NB4 (cell line): ENCODE results near the gene PEMT.

Source experiments
- POLR2A ChIP-seq: IDR thresholded peaks from 2 replicates; pipeline ENCODE4 v1.6.1; 2011; ENCODE audit warnings: mild to moderate bottlenecking; ENCODE audit not compliant: insufficient read length; ENCODE audit errors: extremely low read depth
- TF ChIP-seq, protein P1 (sequence below): IDR thresholded peaks from one replicate; pipeline ENCODE4 v1.5.1; 2012; ENCODE audit warnings: low read depth, low read length
- TF ChIP-seq, protein P2 (sequence below): IDR thresholded peaks from 2 replicates; pipeline ENCODE4 v1.6.1; 2011; ENCODE audit warnings: low read depth, low read length

DNA sequence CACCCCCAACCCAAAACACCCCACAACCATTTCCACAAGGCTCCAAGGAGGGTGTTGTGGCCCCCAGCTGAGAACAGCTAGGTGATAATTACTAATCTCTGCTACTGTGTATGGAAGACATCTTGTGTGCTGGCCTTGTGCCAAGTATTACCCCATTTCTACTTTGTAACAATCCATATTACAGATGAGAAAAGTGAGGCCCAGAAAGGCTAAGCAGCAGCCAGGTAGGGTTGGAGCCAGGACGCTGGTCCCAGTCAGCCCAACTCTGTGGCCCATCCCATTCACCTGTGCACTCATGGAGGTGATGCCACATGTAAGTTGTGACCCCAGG lies 12.4 kb upstream of the PEMT start:
- TF ChIP-seq, protein P1, sequence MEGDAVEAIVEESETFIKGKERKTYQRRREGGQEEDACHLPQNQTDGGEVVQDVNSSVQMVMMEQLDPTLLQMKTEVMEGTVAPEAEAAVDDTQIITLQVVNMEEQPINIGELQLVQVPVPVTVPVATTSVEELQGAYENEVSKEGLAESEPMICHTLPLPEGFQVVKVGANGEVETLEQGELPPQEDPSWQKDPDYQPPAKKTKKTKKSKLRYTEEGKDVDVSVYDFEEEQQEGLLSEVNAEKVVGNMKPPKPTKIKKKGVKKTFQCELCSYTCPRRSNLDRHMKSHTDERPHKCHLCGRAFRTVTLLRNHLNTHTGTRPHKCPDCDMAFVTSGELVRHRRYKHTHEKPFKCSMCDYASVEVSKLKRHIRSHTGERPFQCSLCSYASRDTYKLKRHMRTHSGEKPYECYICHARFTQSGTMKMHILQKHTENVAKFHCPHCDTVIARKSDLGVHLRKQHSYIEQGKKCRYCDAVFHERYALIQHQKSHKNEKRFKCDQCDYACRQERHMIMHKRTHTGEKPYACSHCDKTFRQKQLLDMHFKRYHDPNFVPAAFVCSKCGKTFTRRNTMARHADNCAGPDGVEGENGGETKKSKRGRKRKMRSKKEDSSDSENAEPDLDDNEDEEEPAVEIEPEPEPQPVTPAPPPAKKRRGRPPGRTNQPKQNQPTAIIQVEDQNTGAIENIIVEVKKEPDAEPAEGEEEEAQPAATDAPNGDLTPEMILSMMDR: no peak
- no peak for TF ChIP-seq POLR2A
- TF ChIP-seq, protein P2, sequence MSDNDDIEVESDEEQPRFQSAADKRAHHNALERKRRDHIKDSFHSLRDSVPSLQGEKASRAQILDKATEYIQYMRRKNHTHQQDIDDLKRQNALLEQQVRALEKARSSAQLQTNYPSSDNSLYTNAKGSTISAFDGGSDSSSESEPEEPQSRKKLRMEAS: no peak
